ENCODE data around the gene MUC5AC. TPM values are rescaled to one million over a fixed set of nuclear protein-coding genes. Genes with fewer than 3 reads are reported as not detected.

Gene MUC5AC
- total and polyA plus RNA-seq, 2 of the 13 experiments (the other 11 are each of a cell fraction or from before 2014, with no cell fraction given), result under 0.01 TPM; not detected in 1

DNA sequence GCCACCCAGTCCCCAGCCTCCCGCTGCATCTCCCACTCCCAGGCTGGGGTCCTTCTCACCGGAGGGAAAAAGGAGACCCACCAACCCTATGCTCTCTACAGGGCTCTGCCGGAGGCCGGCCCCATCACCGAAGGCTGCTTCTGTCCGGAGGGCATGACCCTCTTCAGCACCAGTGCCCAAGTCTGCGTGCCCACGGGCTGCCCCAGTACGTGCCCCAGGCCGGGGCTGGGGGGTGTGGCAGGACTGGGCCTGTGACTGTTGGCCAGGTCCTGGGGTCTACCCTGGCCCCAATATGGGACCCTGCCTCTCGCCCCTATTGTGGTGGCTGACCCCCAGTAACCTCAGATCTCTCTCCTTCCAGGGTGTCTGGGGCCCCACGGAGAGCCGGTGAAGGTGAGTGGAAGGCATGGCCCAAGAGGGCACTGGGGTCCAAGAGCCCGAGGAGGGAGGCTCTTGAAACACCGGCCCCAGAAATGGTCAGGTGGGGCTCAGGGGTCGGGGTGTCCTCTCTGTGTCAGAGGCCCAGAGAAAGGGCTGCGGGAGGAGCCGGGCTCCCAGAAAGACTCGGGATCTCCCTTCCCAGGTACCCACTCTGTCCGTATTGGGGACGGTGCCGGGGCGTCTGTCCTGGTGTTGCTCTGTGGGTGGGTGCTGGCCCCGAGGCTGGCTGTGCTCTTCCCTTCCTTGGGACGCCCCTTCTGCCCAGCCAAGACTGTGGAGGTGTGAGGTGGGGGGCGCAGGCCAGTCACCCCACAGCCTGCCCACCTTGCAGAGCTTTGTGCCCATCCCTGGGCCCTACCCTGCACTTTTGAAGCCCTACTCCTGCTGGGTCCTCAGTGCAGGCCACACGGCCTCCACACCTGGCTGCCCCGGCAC lies 39.0 kb downstream of the MUC5AC start:
- 21% methylated on average over 9 of the region's 28 CpGs for WGBS (ENCODE audit: low lambda C conversion rate)
- ATAC-seq (no peak), DNase-seq (ENCODE audit: low spot score) (no peak), FAIRE-seq (no peak)
- H3K27ac ChIP-seq (ENCODE audit: extremely low read length, insufficient read depth, low read length), result no peak overlapping the region
- no peak overlapping the region for H3K4me3 ChIP-seq (replicated peaks in 1 of 3; ENCODE audit: insufficient read depth in 1 of 3, low read depth in 2 of 3, low read length in 3 of 3)
- H3K79me2 ChIP-seq (ENCODE audit: insufficient read depth, low read length), result no peaks in the 10 kb centered on the region
- H3K4me1 ChIP-seq (ENCODE audit: insufficient read depth, low read length), result no peaks in the 10 kb centered on the region
- H3K27me3 ChIP-seq (ENCODE audit: control insufficient read depth in 1 of 2, insufficient read depth in 2 of 2, low read length in 2 of 2), result peaks cover 29 to 79% of the 10 kb centered on the region in 2 experiments
- H2AFZ ChIP-seq (ENCODE audit: low read length), result no peak overlapping the region
- in situ Hi-C loops (cut with HindIII; ENCODE audit: extremely low pct_ligation_motif_present, low pct_unique_long_range_greater_than_20kb) (no loop called here), intact Hi-C loops (cut with micrococcal nuclease; ENCODE audit: unreplicated experiment) (no loop called here)
- no peak overlapping the region for H3K4me2 ChIP-seq (ENCODE audit: low read depth, low read length)
- ChIA-PET POLR2A (no interaction called here), CTCF (ENCODE audit: low intra/inter-chr PET ratio, low total read pairs) (no interaction called here)
- no peak overlapping the region for H3K9ac ChIP-seq (ENCODE audit: insufficient read depth, low read depth, low read length)
- no peaks in the 10 kb centered on the region for H3K36me3 ChIP-seq (replicated peaks in 1 of 2; ENCODE audit: control insufficient read depth in 1 of 2, insufficient read depth in 2 of 2, low read length in 2 of 2)
- no TSS peak for BruUV-seq (replicated peaks)
- no peaks in the 10 kb centered on the region for H4K20me1 ChIP-seq (ENCODE audit: insufficient read depth, low read length)
- no peaks in the 10 kb centered on the region for H3K9me3 ChIP-seq (ENCODE audit: low read length)
- TF ChIP-seq ZNF276 (CRISPR knock-in tag; IDR thresholded peaks at IDR 0.05; ENCODE audit: low read depth), result no peak
- TF ChIP-seq THRA (CRISPR knock-in tag; IDR thresholded peaks at IDR 0.05; ENCODE audit: borderline replicate concordance), result no peak
- no peak for TF ChIP-seq XBP1 (CRISPR knock-in tag; IDR thresholded peaks at IDR 0.05)
- no peak for TF ChIP-seq ZNF430 (CRISPR knock-in tag; IDR thresholded peaks at IDR 0.05)
- TF ChIP-seq ZNF761 (CRISPR knock-in tag; conservative IDR thresholded peaks at IDR 0.05), result no peak
- TF ChIP-seq ZNF251 (CRISPR knock-in tag; IDR thresholded peaks at IDR 0.05), result no peak
- no peak for TF ChIP-seq GLI4 (CRISPR knock-in tag; IDR thresholded peaks at IDR 0.05; ENCODE audit: borderline replicate concordance)
- no peak for TF ChIP-seq KAT7 (CRISPR knock-in tag; IDR thresholded peaks at IDR 0.05; ENCODE audit: borderline replicate concordance)
- TF ChIP-seq MEIS1 (CRISPR knock-in tag; IDR thresholded peaks at IDR 0.05; ENCODE audit: borderline replicate concordance), result no peak
- no peak for TF ChIP-seq ARID5B (CRISPR knock-in tag; IDR thresholded peaks at IDR 0.05)
- no peak for TF ChIP-seq HMG20B (CRISPR knock-in tag; conservative IDR thresholded peaks at IDR 0.05)
- no peak for TF ChIP-seq CSRNP1 (CRISPR knock-in tag; IDR thresholded peaks at IDR 0.05)
- TF ChIP-seq ZNF672 (CRISPR knock-in tag; IDR thresholded peaks at IDR 0.05), result no peak
- no peak for TF ChIP-seq ZNF660 (CRISPR knock-in tag; IDR thresholded peaks at IDR 0.05; ENCODE audit: borderline replicate concordance, low read depth)
- no peak for TF ChIP-seq ZNF569 (CRISPR knock-in tag; IDR thresholded peaks at IDR 0.05; ENCODE audit: borderline replicate concordance)

Measured in HepG2 (cell line).